K562 (cell line): ENCODE measurements around the gene NDUFV2. TPM values are rescaled to one million over a fixed set of nuclear protein-coding genes. Genes with fewer than 3 reads are reported as not detected.
A peak's percentile ranks its signal among the peaks of the same experiment; 100 is the strongest.

Source experiments
- ADNP ChIP-seq: fragments of 200-800 bp; sonication (Bioruptor generic); IDR thresholded peaks from 2 replicates; pipeline ENCODE4 v1.6.1; 2016; ENCODE audit warnings: missing genetic modification characterization, missing compliant biosample characterization
- ATF7 ChIP-seq: fragments of 450-650 bp; IDR thresholded peaks from 2 replicates; pipeline ENCODE4 v1.7.1; 2014; ENCODE audit warnings: mild to moderate bottlenecking, moderate library complexity
- CCNT2 ChIP-seq: IDR thresholded peaks from 2 replicates; pipeline ENCODE4 v1.6.1; 2011; ENCODE audit warnings: borderline replicate concordance, low read depth, mild to moderate bottlenecking, moderate library complexity, mixed read lengths, low read length; ENCODE audit not compliant: insufficient read length; ENCODE audit errors: extremely low read depth
- CHAMP1 ChIP-seq: fragments of 450-650 bp; IDR thresholded peaks from 2 replicates; pipeline ENCODE4 v1.6.1; 2016; ENCODE audit warnings: mild to moderate bottlenecking
- DACH1 ChIP-seq: fragments of 450-650 bp; IDR thresholded peaks from 2 replicates; pipeline ENCODE4 v1.6.1; 2018; ENCODE audit not compliant: partially characterized antibody
- EP400 ChIP-seq: fragments of 450-650 bp; IDR thresholded peaks from 2 replicates; pipeline ENCODE4 v1.6.1; 2017; ENCODE audit warnings: antibody characterized with exemption, mild to moderate bottlenecking, moderate library complexity
- GABPB1 ChIP-seq: sonication (generic); formaldehyde crosslinking; IDR thresholded peaks from 2 replicates; pipeline ENCODE4 v1.8.0; 2022; ENCODE audit warnings: mild to moderate bottlenecking, missing genetic modification reagents
- KDM2B ChIP-seq: fragments of 250-450 bp; sonication (Bioruptor Pico); IDR thresholded peaks from 2 replicates; pipeline ENCODE4 v1.8.0; 2021; ENCODE audit warnings: mild to moderate bottlenecking, moderate library complexity
- MAFF ChIP-seq: IDR thresholded peaks from 2 replicates; pipeline ENCODE4 v1.6.1; 2012; ENCODE audit warnings: low read length, improper control_type of control experiment
- MEF2D ChIP-seq: conservative IDR thresholded peaks from 2 replicates; pipeline ENCODE4 v1.6.1; 2016; ENCODE audit warnings: low read depth, missing genetic modification characterization, missing compliant biosample characterization
- NFIX ChIP-seq: fragments of 250-450 bp; sonication (Bioruptor Pico); IDR thresholded peaks from 2 replicates; pipeline ENCODE4 v1.4.0; 2020; ENCODE audit warnings: low read depth, mild to moderate bottlenecking, moderate library complexity
- RBM17 ChIP-seq: fragments of 200-400 bp; formaldehyde crosslinking; IDR thresholded peaks from 2 replicates; pipeline ENCODE4 v1.6.1; 2017; ENCODE audit warnings: low read depth, mild to moderate bottlenecking, low read length, borderline replicate concordance
- SNIP1 ChIP-seq: fragments of 450-650 bp; IDR thresholded peaks from 2 replicates; pipeline ENCODE4 v1.7.1; 2017; ENCODE audit warnings: low read depth, mild to moderate bottlenecking
- SRSF1 ChIP-seq: fragments of 200-400 bp; formaldehyde crosslinking; IDR thresholded peaks from 2 replicates; pipeline ENCODE4 v1.6.1; 2017; ENCODE audit warnings: mild to moderate bottlenecking, low read depth, low read length, moderate library complexity
- XRCC4 ChIP-seq: IDR thresholded peaks from one replicate; pipeline ENCODE4 v1.6.1; 2011; ENCODE audit not compliant: insufficient read depth, insufficient read length; ENCODE audit errors: extremely low read depth
- ZBTB12 ChIP-seq: fragments of 250-450 bp; sonication (Bioruptor Pico); IDR thresholded peaks from 2 replicates; pipeline ENCODE4 v1.4.0; 2020
- ZBTB26 ChIP-seq: fragments of 450-650 bp; formaldehyde crosslinking; IDR thresholded peaks from 2 replicates; pipeline ENCODE4 v1.4.0; 2022; ENCODE audit warnings: missing genetic modification characterization
- ZC3H8 ChIP-seq: fragments of 450-650 bp; IDR thresholded peaks from 2 replicates; pipeline ENCODE4 v1.6.1; 2017
- ZNF165 ChIP-seq: fragments of 250-450 bp; sonication (Bioruptor Pico); IDR thresholded peaks from 2 replicates; pipeline ENCODE4 v1.4.0; 2020; ENCODE audit warnings: borderline replicate concordance
- ZNF431 ChIP-seq: sonication (generic); formaldehyde crosslinking; IDR thresholded peaks from 2 replicates; pipeline ENCODE4 v1.8.0; 2022; ENCODE audit warnings: mild to moderate bottlenecking, missing genetic modification reagents
- ZNF639 ChIP-seq, 2 experiments: fragments of 200-800 bp in 1 of 2; sonication (Bioruptor generic) in 1 of 2; sonication (generic) in 1 of 2; formaldehyde crosslinking in 1 of 2; IDR thresholded peaks in 1 of 2; conservative IDR thresholded peaks in 1 of 2; 2 replicates each; pipeline versions ENCODE4 v1.5.0 to v1.6.1; 2016 to 2020; ENCODE audit warnings: missing compliant biosample characterization in 1 of 2, missing genetic modification characterization in 1 of 2, missing genetic modification reagents in 1 of 2
- ZNF764 ChIP-seq: fragments of 250-450 bp; sonication (Bioruptor Pico); IDR thresholded peaks from 2 replicates; pipeline ENCODE4 v1.4.0; 2020; ENCODE audit warnings: low read depth, mild to moderate bottlenecking, moderate library complexity
- polyA plus RNA-seq, 8 experiments: library from polyadenylated mRNA; depleted of rRNA in 4 of 8; stranded (reverse) in 5 of 8; unstranded in 3 of 8; fragments of >200 nt; fragmentation: Nextera tagmentation in 2 of 8; fragmentation: Illumina TruSeq in 1 of 8; extraction: Ambion mirVana in 2 of 8; extraction: Trizol in 1 of 8; gene quantifications; 2 replicates each; pipeline versions ENCODE4 v1.2.1 to v1.2.3, GENCODE V29; 2011 to 2014; ENCODE audit warnings: inconsistent platforms in 1 of 8, missing spikeins in 1 of 8
- total RNA-seq, 7 experiments: library from RNA; depleted of rRNA in 6 of 7; stranded (reverse); fragments of >200 nt in 6 of 7; fragmentation: Illumina TruSeq in 2 of 7; extraction: Trizol in 2 of 7; gene quantifications; 2 replicates each; pipeline versions ENCODE4 v1.2.1 to v1.2.3, GENCODE V29; 2011 to 2021; ENCODE audit warnings: low replicate concordance in 1 of 7

Gene NDUFV2
- total and polyA plus RNA-seq, 9 of the 15 experiments (the other 6 are each of a cell fraction or from before 2014, with no cell fraction given), result 213 to 550 (median 384) TPM

- TF ChIP-seq ZNF165 (0 out of 2 replicates have a peak, but pooled peaks have one; percentile 68), SRSF1 (no peak), GABPB1 (CRISPR knock-in tag) (peak; percentile 64; the same call in 1 of the 2 replicates), NFIX (no peak), ZBTB26 (no peak), SNIP1 (no peak), MAFF (no peak), ADNP (tag) (no peak), XRCC4 (no peak), MEF2D (tag) (no peak), ZNF639 (CRISPR knock-in tag; conservative IDR thresholded peaks at IDR 0.05 in 1 of 2, IDR thresholded peaks at IDR 0.05 in 1 of 2) (peak in 1 of 2 experiments; percentile 50; a peak in 2 of 4 replicates), ZNF431 (CRISPR knock-in tag) (0 out of 2 replicates have a peak, but pooled peaks have one; percentile 37), CHAMP1 (no peak), ZC3H8 (no peak), CCNT2 (peak; percentile 90), EP400 (peak; percentile 88), KDM2B (CRISPR knock-in tag) (0 out of 2 replicates have a peak, but pooled peaks have one; percentile 54), ATF7 (peak; percentile 52; the same call in 1 of the 2 replicates), DACH1 (no peak), ZBTB12 (no peak), ZNF764 (CRISPR knock-in tag) (no peak), RBM17 (no peak)
Observed at GRCh38 chr18:9102508-9103375, at the start of gene NDUFV2 (continued).
